HG02759 (cell line): ENCODE data around the gene FOXA1.
"Not testable (repeated sequence)": the region's sequence is repeated elsewhere in the genome, so short reads cannot be mapped to it uniquely, and the experiment has no call there.

Source experiments
- ATAC-seq: cut with Tn5 transposase; IDR thresholded peaks from one replicate; pipeline ENCODE4 v1.9.1; 2021; ENCODE audit warnings: mild to moderate bottlenecking, moderate library complexity; ENCODE audit not compliant: unreplicated experiment

Gene FOXA1

GRCh38 chr14:37563189-37563588, 31.9 kb downstream of the FOXA1 start:
- ATAC-seq = no peak

DNA sequence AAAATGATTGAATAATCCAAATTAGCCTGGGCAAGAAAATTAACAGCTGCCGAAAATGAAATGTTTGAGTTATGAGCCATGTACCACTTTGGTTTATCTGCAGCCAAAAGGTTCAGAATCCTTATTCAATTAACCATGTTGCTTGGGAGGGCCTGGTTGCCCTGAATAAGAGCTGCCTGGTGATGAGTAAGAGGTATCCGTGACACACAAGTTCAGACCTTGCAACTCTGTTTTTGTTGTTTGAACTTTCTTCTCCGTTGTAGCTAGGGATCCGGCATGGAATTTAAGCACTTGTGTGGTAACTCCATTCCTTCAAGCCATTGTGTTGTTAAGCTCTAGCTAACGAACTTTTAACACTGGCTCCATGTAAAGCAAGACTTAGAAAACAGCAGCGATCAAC, 35.7 kb downstream of the FOXA1 start:
- no peak for ATAC-seq

- ATAC-seq = no peak
Measured at GRCh38 chr14:37558740-37559139, 36.3 kb downstream of the FOXA1 start.

- ATAC-seq = not testable (repeated sequence)
Measured at GRCh38 chr14:37555596-37555995, 39.5 kb downstream of the FOXA1 start.

- no peak for ATAC-seq
Measured at GRCh38 chr14:37553935-37554550, 41.0 kb downstream of the FOXA1 start.

- no peak for ATAC-seq
Measured at GRCh38 chr14:37551119-37551518, 43.9 kb downstream of the FOXA1 start.

GRCh38 chr14:37550511-37550910, 44.5 kb downstream of the FOXA1 start:
- no peak for ATAC-seq

GRCh38 chr14:37546621-37547447, 48.2 kb downstream of the FOXA1 start:
- ATAC-seq = no peak

DNA sequence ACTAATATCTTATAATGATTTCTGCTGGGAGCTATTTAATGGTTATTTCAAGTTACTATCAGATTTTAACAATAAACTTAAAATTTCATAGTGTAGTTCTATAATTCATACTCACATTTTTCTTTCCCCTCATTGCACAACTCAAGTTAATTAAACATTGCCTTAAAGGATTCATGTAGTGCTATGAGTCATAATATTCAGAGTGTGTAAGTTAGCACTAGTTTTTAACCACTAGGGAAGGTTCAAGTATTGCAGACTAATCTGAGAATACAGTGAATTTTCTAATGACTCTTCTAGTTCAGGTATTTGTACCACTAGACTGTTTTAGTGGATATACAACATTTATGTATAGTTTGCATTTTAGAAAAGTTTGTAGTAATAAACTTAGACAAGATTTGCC, 49.9 kb downstream of the FOXA1 start:
- no peak for ATAC-seq

- no peak for ATAC-seq
Measured at GRCh38 chr14:37544407-37544806, 50.6 kb downstream of the FOXA1 start.

GRCh38 chr14:37539992-37540391, 55.1 kb downstream of the FOXA1 start:
- ATAC-seq = no peak
